Esophagus squamous epithelium (tissue), 5 donors: ENCODE measurements around the gene GMEB2. TPM values are rescaled to one million over a fixed set of nuclear protein-coding genes. Genes with fewer than 3 reads are reported as not detected.
"Not testable (repeated sequence)": the region's sequence is repeated elsewhere in the genome, so short reads cannot be mapped to it uniquely, and the experiment has no call there.

Source experiments
- DNase-seq: peaks from one replicate; lab custom pipeline; 2025; lab: John Stamatoyannopoulos, UW
- H3K27ac ChIP-seq, 4 donors: fragments of 200-600 bp; sonication (generic); one replicate each; pipeline ENCODE4 v1.5.1; 2016 to 2019; ENCODE audit warnings: mild to moderate bottlenecking in 1 of 4
- H3K27me3 ChIP-seq, 4 donors: fragments of 200-600 bp; sonication (generic); 1 replicate in 3 of 4; 2 replicates in 1 of 4; pipeline versions ENCODE4 v1.5.1 to v1.6.0; 2017 to 2021; ENCODE audit warnings: antibody characterized with exemption in 1 of 4
- H3K36me3 ChIP-seq, 3 donors: fragments of 200-600 bp; sonication (generic); one replicate each; pipeline ENCODE4 v1.5.1; 2016 to 2019
- H3K4me1 ChIP-seq, 3 donors: fragments of 200-600 bp; sonication (generic); one replicate each; pipeline ENCODE4 v1.5.1; 2017 to 2019
- H3K4me3 ChIP-seq, 4 donors: fragments of 200-600 bp; sonication (generic); 1 replicate in 3 of 4; 2 replicates in 1 of 4; pipeline ENCODE4 v1.5.1; 2016 to 2019; ENCODE audit warnings: mild to moderate bottlenecking in 2 of 4, moderate library complexity in 1 of 4
- H3K9me3 ChIP-seq, 3 donors: fragments of 200-600 bp; sonication (generic); one replicate each; pipeline ENCODE4 v1.5.1; 2016 to 2019
- POLR2A ChIP-seq, 4 donors: fragments of 450-650 bp; IDR thresholded peaks; one replicate each; pipeline ENCODE4 v1.6.1; 2017; ENCODE audit warnings: antibody characterized with exemption in 4 of 4, mild to moderate bottlenecking in 4 of 4, moderate library complexity in 3 of 4
- WGBS, 2 donors: methylation state at CpG; one replicate each; pipeline ENCODE4 v1.1.5; 2018; 5-methylcytosine and 5-hydroxymethylcytosine counted together
- intact Hi-C: fragments of 100-400 bp; cut with DNase I; formaldehyde crosslinking; loops from one replicate; pipeline ENCODE4 v1.15.0; 2022
- total RNA-seq, 4 donors: library from RNA; depleted of rRNA; stranded (reverse); fragments of >200 nt; gene quantifications; one replicate each; pipeline ENCODE4 v1.1.0, GENCODE V29; 2016
- TF ChIP-seq, protein P1 (sequence below), 6 experiments: fragments of 450-650 bp in 4 of 6; fragments of 200-600 bp in 2 of 6; sonication (generic) in 2 of 6; IDR thresholded peaks; one replicate each; pipeline ENCODE4 v1.5.1; 2016 to 2019; ENCODE audit warnings: antibody characterized with exemption in 6 of 6, mild to moderate bottlenecking in 4 of 6, moderate library complexity in 4 of 6
- donor health status: DM: yes; HTN: yes; CAD: no.

Gene GMEB2
- total RNA-seq, 4 donors from 2014 or later, result 7.2 to 12.0 (median 11.0) TPM

GRCh38 chr20:63560333-63560805 lies 66.5 kb downstream of the GMEB2 start:
- Histone ChIP-seq H3K4me1 (no peaks in the 10 kb centered on the region), H3K9me3 (no peaks in the 10 kb centered on the region), H3K36me3 (peaks cover 29 to 73% (median 44%) of the 10 kb centered on the region in 3 donors), H3K27ac (no peak overlapping the region), H3K4me3 (no peak overlapping the region), H3K27me3 (no peaks in the 10 kb centered on the region)
- 94 to 95% methylated on average over 2 to 4 of the region's 16 CpGs for WGBS, 2 donors
- TF ChIP-seq, protein P1, sequence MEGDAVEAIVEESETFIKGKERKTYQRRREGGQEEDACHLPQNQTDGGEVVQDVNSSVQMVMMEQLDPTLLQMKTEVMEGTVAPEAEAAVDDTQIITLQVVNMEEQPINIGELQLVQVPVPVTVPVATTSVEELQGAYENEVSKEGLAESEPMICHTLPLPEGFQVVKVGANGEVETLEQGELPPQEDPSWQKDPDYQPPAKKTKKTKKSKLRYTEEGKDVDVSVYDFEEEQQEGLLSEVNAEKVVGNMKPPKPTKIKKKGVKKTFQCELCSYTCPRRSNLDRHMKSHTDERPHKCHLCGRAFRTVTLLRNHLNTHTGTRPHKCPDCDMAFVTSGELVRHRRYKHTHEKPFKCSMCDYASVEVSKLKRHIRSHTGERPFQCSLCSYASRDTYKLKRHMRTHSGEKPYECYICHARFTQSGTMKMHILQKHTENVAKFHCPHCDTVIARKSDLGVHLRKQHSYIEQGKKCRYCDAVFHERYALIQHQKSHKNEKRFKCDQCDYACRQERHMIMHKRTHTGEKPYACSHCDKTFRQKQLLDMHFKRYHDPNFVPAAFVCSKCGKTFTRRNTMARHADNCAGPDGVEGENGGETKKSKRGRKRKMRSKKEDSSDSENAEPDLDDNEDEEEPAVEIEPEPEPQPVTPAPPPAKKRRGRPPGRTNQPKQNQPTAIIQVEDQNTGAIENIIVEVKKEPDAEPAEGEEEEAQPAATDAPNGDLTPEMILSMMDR (IDR thresholded peaks at IDR 0.05), result no peak
- no peak for TF ChIP-seq POLR2A (IDR thresholded peaks at IDR 0.05)
- DNase-seq, result no peak
- intact Hi-C loops, result no loop called here

- intact Hi-C loops, H3K9me3 ChIP-seq, H3K27ac ChIP-seq, H3K4me1 ChIP-seq, DNase-seq, H3K4me3 ChIP-seq, H3K27me3 ChIP-seq: not testable (repeated sequence)
- 90 to 98% methylated on average over 7 of the region's 31 CpGs for WGBS, 2 donors
- H3K36me3 ChIP-seq, result peaks cover 29 to 66% (median 38%) of the 10 kb centered on the region in 3 donors
Observed at GRCh38 chr20:63559485-63560332, 67.2 kb downstream of the GMEB2 start.

DNA sequence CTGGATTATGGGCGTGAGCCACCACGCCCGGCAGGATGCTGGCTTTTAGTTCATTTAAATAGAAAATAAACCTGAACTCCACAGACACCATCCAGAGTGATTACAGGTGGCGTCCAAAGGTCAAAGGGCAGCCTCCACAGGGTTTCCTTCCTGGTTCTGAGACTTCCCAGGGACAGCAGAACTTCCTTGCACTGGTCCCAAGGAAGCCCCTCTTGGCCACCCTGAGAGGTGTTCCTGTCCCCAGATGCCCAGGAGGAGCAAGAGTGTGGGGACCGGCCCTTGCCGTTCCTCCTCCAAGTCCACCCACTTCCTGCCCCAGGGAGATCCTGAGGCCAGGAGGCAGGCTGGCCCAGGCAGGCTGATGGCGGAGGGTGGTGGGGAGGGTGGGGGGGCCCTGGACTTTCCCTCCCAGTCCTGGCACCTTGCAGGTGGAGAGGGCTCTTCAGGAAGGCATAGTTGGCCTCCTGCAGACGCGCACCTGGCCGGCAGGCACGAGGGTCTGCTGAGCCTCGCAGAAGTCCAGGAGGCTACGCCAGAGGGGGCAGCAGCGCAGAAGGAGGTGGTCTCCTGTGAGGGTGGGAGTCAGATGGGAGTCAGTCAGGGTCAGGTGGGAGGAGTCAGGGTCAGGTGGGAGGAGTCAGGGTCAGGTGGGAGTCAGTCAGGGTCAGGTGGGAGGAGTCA lies 68.0 kb downstream of the GMEB2 start:
- DNase-seq, result no peak
- H3K27me3 ChIP-seq, result peaks cover 0 to 8% (median 0%) of the 10 kb centered on the region in 4 donors
- no peak overlapping the region for H3K27ac ChIP-seq
- TF ChIP-seq, protein P1 (IDR thresholded peaks at IDR 0.05), result no peak
- TF ChIP-seq POLR2A (IDR thresholded peaks at IDR 0.05), result no peak
- peaks cover 29 to 59% (median 38%) of the 10 kb centered on the region in 3 donors for H3K36me3 ChIP-seq
- peaks cover 4 to 7% (median 7%) of the 10 kb centered on the region in 3 donors for H3K4me1 ChIP-seq
- H3K9me3 ChIP-seq, result no peaks in the 10 kb centered on the region
- WGBS, 2 donors, result 93 to 100% methylated on average over 7 to 10 of the region's 14 CpGs
- intact Hi-C loops, result no loop called here
- H3K4me3 ChIP-seq, result no peak overlapping the region

- Histone ChIP-seq H3K4me1 (peaks cover 10 to 22% (median 18%) of the 10 kb centered on the region in 3 donors), H3K27ac (no peak overlapping the region), H3K4me3 (no peak overlapping the region), H3K36me3 (peaks cover 24 to 44% (median 25%) of the 10 kb centered on the region in 3 donors), H3K27me3 (peaks cover 0 to 21% (median 0%) of the 10 kb centered on the region in 4 donors), H3K9me3 (no peaks in the 10 kb centered on the region)
- no peak for DNase-seq
- intact Hi-C loops, result no loop called here
- WGBS, 2 donors, result no CpG with 5 or more reads among the region's 19 CpGs
- TF ChIP-seq, protein P1 (IDR thresholded peaks at IDR 0.05), result no peak
- TF ChIP-seq POLR2A (IDR thresholded peaks at IDR 0.05), result no peak
Observed at GRCh38 chr20:63557481-63557891, 69.4 kb downstream of the GMEB2 start.

DNA sequence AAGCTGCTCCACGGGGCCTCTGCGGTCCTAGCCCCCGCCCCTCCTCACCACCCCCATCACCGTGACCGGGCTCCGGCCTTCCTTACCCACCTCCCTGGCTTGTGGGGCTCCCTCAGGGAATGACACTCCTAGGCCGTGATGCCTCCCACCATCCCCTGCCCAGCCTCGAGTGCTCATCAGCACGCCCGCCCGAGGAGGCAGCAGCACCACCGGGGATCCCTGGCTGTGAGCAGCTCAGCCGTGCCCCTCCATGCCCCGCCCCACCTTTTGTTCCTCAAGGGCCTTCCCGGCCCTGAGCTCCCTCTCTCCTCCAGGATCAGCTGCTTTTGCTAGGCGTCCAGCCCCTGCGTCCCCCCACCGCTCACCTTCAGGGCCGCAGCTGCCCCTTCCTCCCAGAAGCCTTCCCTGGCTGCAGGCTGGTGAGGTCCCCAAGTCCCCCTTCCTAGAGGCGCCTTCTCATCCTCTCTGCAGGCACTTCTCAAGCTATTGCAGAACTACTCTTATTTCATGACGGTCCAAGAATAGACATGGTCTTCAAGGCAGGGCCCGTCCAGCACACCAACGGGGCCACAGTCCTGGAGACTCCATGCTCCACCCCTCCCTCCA lies 69.9 kb downstream of the GMEB2 start:
- intact Hi-C loops, result no loop called here
- Histone ChIP-seq H3K27ac (no peak overlapping the region), H3K9me3 (no peaks in the 10 kb centered on the region), H3K4me3 (no peak overlapping the region), H3K27me3 (peaks cover 0 to 21% (median 0%) of the 10 kb centered on the region in 4 donors), H3K36me3 (peaks cover 19 to 39% (median 21%) of the 10 kb centered on the region in 3 donors), H3K4me1 (peaks cover 10 to 26% (median 18%) of the 10 kb centered on the region in 3 donors)
- whole genome bisulfite sequencing, 2 donors, result 71 to 72% methylated on average over 17 to 19 of the region's 23 CpGs
- TF ChIP-seq, protein P1 (IDR thresholded peaks at IDR 0.05), result no peak
- no peak for TF ChIP-seq POLR2A (IDR thresholded peaks at IDR 0.05)
- DNase-seq, result no peak
